ENCODE measurements around the gene CABLES1.

DNA sequence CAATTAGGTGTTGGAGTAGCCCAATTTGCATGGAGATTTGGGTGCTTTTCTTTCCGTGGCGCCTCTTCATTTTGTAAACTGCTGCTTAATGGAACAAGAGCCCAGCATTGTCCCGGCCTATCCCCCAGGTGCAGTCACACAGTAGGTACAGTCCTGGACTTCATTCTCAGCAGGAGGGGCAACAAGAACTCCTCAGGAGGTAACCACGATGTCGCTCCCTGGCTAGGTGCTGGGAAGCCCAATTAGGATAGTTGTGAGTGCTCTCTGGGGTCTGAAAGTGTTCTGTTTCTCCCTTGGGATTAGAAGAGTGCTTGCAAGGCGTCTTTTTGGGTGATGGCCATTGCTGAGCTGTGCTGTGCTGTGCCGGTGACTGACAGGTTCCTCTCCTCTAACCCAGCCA, 53.8 kb downstream of the CABLES1 start:
- TF ChIP-seq, protein P1, sequence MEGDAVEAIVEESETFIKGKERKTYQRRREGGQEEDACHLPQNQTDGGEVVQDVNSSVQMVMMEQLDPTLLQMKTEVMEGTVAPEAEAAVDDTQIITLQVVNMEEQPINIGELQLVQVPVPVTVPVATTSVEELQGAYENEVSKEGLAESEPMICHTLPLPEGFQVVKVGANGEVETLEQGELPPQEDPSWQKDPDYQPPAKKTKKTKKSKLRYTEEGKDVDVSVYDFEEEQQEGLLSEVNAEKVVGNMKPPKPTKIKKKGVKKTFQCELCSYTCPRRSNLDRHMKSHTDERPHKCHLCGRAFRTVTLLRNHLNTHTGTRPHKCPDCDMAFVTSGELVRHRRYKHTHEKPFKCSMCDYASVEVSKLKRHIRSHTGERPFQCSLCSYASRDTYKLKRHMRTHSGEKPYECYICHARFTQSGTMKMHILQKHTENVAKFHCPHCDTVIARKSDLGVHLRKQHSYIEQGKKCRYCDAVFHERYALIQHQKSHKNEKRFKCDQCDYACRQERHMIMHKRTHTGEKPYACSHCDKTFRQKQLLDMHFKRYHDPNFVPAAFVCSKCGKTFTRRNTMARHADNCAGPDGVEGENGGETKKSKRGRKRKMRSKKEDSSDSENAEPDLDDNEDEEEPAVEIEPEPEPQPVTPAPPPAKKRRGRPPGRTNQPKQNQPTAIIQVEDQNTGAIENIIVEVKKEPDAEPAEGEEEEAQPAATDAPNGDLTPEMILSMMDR (IDR thresholded peaks at IDR 0.05; ENCODE audit: poor library complexity), result no peak
- TF ChIP-seq EZH2phosphoT487 (IDR thresholded peaks at IDR 0.05; ENCODE audit: low read depth, severe bottlenecking, unreplicated experiment) (no peak), EZH2 (IDR thresholded peaks at IDR 0.05; ENCODE audit: borderline replicate concordance) (no peak)
